Upper lobe of left lung (tissue), 6 donors: Measurements from ENCODE around the gene RNF144B. TPM values are rescaled to one million over a fixed set of nuclear protein-coding genes. Genes with fewer than 3 reads are reported as not detected.

Experiments
- ATAC-seq, 2 donors: fragments of 200-7000 bp; cut with Tn5 transposase; one replicate each; pipeline ENCODE4 v1.9.1; 2022; ENCODE audit warnings: mild to moderate bottlenecking in 2 of 2, moderate library complexity in 2 of 2; ENCODE audit not compliant: low FRiP score in 2 of 2
- DNase-seq, 2 donors: peaks; one replicate each; pipeline ENCODE4 v3.0.0-alpha.2; 2019 to 2020
- H3K27ac ChIP-seq, 4 donors: fragments of 200-600 bp; sonication (generic); one replicate each; pipeline ENCODE4 v1.5.1; 2016 to 2019
- H3K27me3 ChIP-seq, 4 donors: fragments of 200-600 bp; sonication (generic); one replicate each; pipeline ENCODE4 v1.5.1; 2017 to 2019
- H3K36me3 ChIP-seq, 4 donors: fragments of 200-600 bp; sonication (generic); one replicate each; pipeline ENCODE4 v1.5.1; 2016 to 2019
- H3K4me1 ChIP-seq, 4 donors: fragments of 200-600 bp; sonication (generic); one replicate each; pipeline ENCODE4 v1.5.1; 2018 to 2019
- H3K4me3 ChIP-seq, 4 donors: fragments of 200-600 bp; sonication (generic); one replicate each; pipeline ENCODE4 v1.5.1; 2017 to 2019; ENCODE audit warnings: mild to moderate bottlenecking in 2 of 4, moderate library complexity in 1 of 4
- H3K9me3 ChIP-seq, 4 donors: fragments of 200-600 bp; sonication (generic); one replicate each; pipeline ENCODE4 v1.5.1; 2018 to 2019
- EP300 ChIP-seq, 4 donors: sonication (generic); formaldehyde crosslinking; IDR thresholded peaks; one replicate each; pipeline ENCODE4 v1.5.1; 2017; ENCODE audit warnings: antibody characterized with exemption in 4 of 4, control low read depth in 2 of 4
- POLR2A ChIP-seq, 4 donors: fragments of 450-650 bp; IDR thresholded peaks; one replicate each; pipeline ENCODE4 v1.5.1; 2016 to 2017; ENCODE audit warnings: antibody characterized with exemption in 4 of 4, mild to moderate bottlenecking in 2 of 4
- POLR2AphosphoS5 ChIP-seq, 2 donors: sonication (generic); formaldehyde crosslinking; IDR thresholded peaks; one replicate each; pipeline ENCODE4 v1.5.1; 2017; ENCODE audit warnings: antibody characterized with exemption in 2 of 2
- WGBS, 2 donors: methylation state at CpG; one replicate each; pipeline ENCODE4 v1.1.5; 2017 to 2018; 5-methylcytosine and 5-hydroxymethylcytosine counted together
- total RNA-seq, 6 donors: library from RNA; depleted of rRNA in 4 of 6; stranded (reverse); fragments of >200 nt in 4 of 6; gene quantifications; one replicate each; pipeline versions ENCODE4 v1.1.0 to v1.2.1, GENCODE V29; 2016 to 2021
- TF ChIP-seq, protein P1 (sequence below), 6 experiments: fragments of 450-650 bp in 4 of 6; fragments of 200-600 bp in 2 of 6; sonication (generic) in 2 of 6; IDR thresholded peaks; one replicate each; pipeline ENCODE4 v1.5.1; 2016 to 2019; ENCODE audit warnings: antibody characterized with exemption in 6 of 6
- donor health status: DM: no; HTN: no; CAD: no; lungs with moderate emphysema.
- donor health status: DM: no; HTN: yes; CAD: no; lungs with severe emphysema.

RNF144B gene
- total RNA-seq, 6 donors from 2014 or later = 46.1 to 105 (median 55.8) TPM

DNA sequence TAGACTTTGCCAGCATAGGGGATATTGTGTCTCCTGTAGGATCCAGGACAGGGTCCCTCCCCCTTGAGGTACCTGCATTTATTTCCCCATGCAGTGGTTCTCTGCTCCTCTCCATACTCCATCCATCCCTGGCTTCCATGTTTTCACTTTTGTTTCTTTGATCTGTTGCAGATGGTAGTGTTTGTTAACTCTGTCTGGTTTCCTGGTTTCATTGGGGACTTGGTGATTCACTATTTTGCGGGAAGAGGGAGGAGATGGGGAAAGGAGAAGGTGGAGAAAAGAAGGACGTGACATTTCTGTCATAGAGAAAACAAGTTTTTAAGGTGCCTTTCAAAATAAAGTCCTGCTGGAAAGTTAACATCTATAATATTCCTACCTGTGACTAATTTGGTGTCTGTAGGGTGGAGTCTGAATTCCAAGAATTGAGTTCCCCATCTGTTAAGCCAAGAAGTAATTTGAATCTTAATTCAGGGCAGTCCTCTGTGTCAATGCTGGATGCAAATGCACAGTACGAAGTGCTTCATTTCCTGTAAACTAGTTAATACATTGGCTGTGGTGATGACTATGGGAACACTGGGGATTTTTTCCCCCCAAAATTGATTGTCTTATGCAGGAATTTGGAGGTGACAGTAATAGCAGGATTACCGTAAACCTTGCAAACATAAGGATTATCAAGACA lies 6.9 kb upstream of the RNF144B start:
- WGBS, 2 donors = 70 to 76% methylated on average over 4 of the region's 4 CpGs
- DNase-seq = no peak
- Histone ChIP-seq H3K4me3 (no peak overlapping the region), H3K9me3 (no peaks in the 10 kb centered on the region), H3K36me3 (no peaks in the 10 kb centered on the region), H3K4me1 (peaks cover 0 to 13% (median 5%) of the 10 kb centered on the region in 4 donors), H3K27me3 (no peaks in the 10 kb centered on the region), H3K27ac (peak overlapping the region in 1 of 4 donors; percentile 54)
- no peak for TF ChIP-seq EP300 (IDR thresholded peaks at IDR 0.05)
- TF ChIP-seq, protein P1, sequence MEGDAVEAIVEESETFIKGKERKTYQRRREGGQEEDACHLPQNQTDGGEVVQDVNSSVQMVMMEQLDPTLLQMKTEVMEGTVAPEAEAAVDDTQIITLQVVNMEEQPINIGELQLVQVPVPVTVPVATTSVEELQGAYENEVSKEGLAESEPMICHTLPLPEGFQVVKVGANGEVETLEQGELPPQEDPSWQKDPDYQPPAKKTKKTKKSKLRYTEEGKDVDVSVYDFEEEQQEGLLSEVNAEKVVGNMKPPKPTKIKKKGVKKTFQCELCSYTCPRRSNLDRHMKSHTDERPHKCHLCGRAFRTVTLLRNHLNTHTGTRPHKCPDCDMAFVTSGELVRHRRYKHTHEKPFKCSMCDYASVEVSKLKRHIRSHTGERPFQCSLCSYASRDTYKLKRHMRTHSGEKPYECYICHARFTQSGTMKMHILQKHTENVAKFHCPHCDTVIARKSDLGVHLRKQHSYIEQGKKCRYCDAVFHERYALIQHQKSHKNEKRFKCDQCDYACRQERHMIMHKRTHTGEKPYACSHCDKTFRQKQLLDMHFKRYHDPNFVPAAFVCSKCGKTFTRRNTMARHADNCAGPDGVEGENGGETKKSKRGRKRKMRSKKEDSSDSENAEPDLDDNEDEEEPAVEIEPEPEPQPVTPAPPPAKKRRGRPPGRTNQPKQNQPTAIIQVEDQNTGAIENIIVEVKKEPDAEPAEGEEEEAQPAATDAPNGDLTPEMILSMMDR (IDR thresholded peaks at IDR 0.05) = no peak
- TF ChIP-seq POLR2AphosphoS5 (IDR thresholded peaks at IDR 0.05) = no peak
- TF ChIP-seq POLR2A (IDR thresholded peaks at IDR 0.05) = no peak
- ATAC-seq = no peak

DNA sequence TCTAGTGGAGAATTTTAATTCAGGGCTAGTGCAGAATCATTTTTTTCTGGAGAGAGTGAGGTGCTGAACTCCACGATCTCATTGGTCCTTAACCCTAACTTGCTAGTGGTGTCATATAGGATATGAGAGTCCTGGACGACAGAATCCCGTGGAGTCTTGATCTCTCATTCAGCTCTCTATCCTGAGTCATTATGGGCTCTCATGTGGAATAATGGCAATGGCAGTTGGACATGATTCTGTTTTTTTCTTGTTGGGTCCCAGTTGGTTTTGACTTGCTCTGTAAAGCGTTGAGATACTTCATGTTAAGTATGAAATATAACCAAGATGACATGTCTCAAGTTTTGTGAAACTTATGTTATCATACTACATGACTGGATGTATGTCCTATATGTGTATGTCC lies 6.3 kb upstream of the RNF144B start:
- Histone ChIP-seq H3K4me1 (peaks cover 1 to 15% (median 10%) of the 10 kb centered on the region in 4 donors), H3K4me3 (no peak overlapping the region), H3K36me3 (no peaks in the 10 kb centered on the region), H3K9me3 (no peaks in the 10 kb centered on the region), H3K27ac (peak overlapping the region in 2 of 4 donors; percentile 46 to 54), H3K27me3 (no peaks in the 10 kb centered on the region)
- 86 to 94% methylated on average over 4 of the region's 4 CpGs for WGBS, 2 donors
- no peak for DNase-seq
- TF ChIP-seq, protein P1 (IDR thresholded peaks at IDR 0.05) = no peak
- TF ChIP-seq POLR2A (IDR thresholded peaks at IDR 0.05) (no peak), POLR2AphosphoS5 (IDR thresholded peaks at IDR 0.05) (no peak), EP300 (IDR thresholded peaks at IDR 0.05) (no peak)
- no peak for ATAC-seq

DNA sequence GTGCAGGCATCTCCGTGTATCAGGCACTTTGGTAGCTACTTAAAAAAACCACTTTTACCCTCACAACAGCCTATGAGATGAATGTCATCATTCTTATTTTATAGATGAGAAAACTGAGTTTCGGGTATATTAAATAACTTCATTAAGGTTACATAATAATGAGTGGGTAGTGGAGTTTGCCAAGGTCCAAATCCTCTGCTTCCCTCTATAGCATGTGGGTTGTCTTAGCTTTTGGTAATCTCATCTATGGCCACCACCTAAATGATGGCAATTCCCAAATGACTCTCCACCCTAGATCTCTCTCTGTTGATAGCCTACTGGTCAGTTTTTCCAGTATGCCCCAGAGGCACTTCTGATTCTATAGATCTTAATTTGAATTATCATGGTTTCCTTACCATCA lies 3.7 kb upstream of the RNF144B start:
- no peaks in the 10 kb centered on the region for H3K36me3 ChIP-seq
- ATAC-seq (no peak), DNase-seq (no peak)
- no peaks in the 10 kb centered on the region for H3K27me3 ChIP-seq
- H3K4me1 ChIP-seq = peaks cover 21 to 28% (median 23%) of the 10 kb centered on the region in 4 donors
- WGBS, 2 donors = 91 to 92% methylated on average over 2 of the region's 2 CpGs
- TF ChIP-seq POLR2A (IDR thresholded peaks at IDR 0.05) (no peak), EP300 (IDR thresholded peaks at IDR 0.05) (no peak)
- H3K27ac ChIP-seq = peak overlapping the region in 1 of 4 donors; percentile 67
- no peaks in the 10 kb centered on the region for H3K9me3 ChIP-seq
- H3K4me3 ChIP-seq = no peak overlapping the region

DNA sequence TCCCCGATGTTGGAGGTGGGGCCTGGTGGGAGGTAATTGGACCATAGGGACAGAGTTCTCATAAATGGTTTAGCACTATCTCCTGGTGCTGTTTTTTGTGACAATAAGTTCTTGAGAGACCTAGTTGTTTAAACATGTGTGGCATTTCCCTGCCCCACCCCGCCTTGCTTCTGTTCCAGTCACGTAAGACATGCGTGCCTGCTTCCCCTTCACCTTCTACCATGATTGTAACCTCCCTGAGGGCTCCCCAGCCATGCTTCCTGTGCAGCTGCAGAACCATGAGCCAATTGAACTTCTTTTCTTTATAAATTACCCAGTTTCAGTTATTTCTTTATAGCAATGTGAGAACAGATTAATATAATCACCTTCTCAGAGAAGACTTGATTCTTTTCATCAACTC lies 2.5 kb upstream of the RNF144B start:
- DNase-seq (no peak), ATAC-seq (no peak)
- no peak overlapping the region for H3K4me3 ChIP-seq
- no peaks in the 10 kb centered on the region for H3K36me3 ChIP-seq
- no peak for TF ChIP-seq POLR2AphosphoS5 (IDR thresholded peaks at IDR 0.05)
- TF ChIP-seq, protein P1 (IDR thresholded peaks at IDR 0.05) = no peak
- no peak for TF ChIP-seq EP300 (IDR thresholded peaks at IDR 0.05)
- no peak for TF ChIP-seq POLR2A (IDR thresholded peaks at IDR 0.05)
- H3K9me3 ChIP-seq = no peaks in the 10 kb centered on the region
- H3K4me1 ChIP-seq = peaks cover 22 to 32% (median 29%) of the 10 kb centered on the region in 4 donors
- peak overlapping the region in 2 of 4 donors; percentile 12 to 67 for H3K27ac ChIP-seq
- H3K27me3 ChIP-seq = no peaks in the 10 kb centered on the region
- 64 to 78% methylated on average over 4 of the region's 4 CpGs for WGBS, 2 donors

DNA sequence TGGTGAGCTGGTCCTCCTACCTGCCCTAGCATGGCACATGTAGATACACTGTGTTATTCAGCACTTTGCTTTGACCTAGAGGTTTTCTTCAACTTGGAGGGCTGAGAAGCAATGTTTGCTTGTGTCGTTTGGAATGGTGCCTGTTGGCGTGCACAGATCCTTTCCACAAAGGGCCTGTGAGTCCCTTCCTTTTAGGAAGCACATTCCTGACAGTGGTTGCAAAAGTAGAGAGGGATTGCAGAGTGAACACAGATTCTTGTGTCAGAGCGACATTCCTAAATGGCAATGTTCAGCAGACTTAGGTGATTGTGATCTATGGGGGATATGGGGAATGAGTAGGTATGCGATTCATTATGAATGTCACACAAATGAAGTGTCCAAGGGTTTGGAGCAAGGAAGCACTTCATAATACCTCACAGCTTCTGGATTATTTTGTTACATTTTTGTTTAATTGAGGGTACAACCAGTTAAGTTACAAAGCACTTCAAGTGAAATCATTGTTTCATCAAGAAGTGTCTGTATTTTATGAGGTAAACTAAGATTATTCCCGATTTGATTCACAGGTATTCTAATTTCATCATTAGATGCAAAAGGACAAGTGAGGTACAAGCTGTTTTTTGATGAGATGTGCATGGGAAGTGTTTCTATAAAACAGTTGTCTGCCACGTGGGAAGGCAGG lies 713 bp upstream of the RNF144B start:
- peak overlapping the region; percentile 62 to 79 (median 70) for H3K4me3 ChIP-seq
- 22 to 36% methylated on average over 6 of the region's 6 CpGs for WGBS, 2 donors
- H3K4me1 ChIP-seq = peaks cover 23 to 38% (median 31%) of the 10 kb centered on the region in 4 donors
- H3K27me3 ChIP-seq = no peaks in the 10 kb centered on the region
- peak in 1 of 2 donors; percentile 63 for DNase-seq
- peak overlapping the region; percentile 86 to 92 (median 90) for H3K27ac ChIP-seq
- TF ChIP-seq, protein P1 (IDR thresholded peaks at IDR 0.05) = no peak
- TF ChIP-seq EP300 (IDR thresholded peaks at IDR 0.05) (peak in 1 of 4 donors; percentile 20), POLR2A (IDR thresholded peaks at IDR 0.05) (no peak), POLR2AphosphoS5 (IDR thresholded peaks at IDR 0.05) (peak; percentile 51 to 81)
- ATAC-seq = peak; percentile 8 to 57
- no peaks in the 10 kb centered on the region for H3K36me3 ChIP-seq
- no peaks in the 10 kb centered on the region for H3K9me3 ChIP-seq
